SH-SY5Y (cell line): Measurements from ENCODE around the gene ROBO1.

ENCODE experiments used
- GATA2 ChIP-seq: IDR thresholded peaks from 2 replicates; pipeline ENCODE4 v1.6.1; 2011; ENCODE audit warnings: mild to moderate bottlenecking, low read depth, low read length
- GATA3 ChIP-seq: IDR thresholded peaks from 2 replicates; pipeline ENCODE4 v1.6.1; 2011; ENCODE audit warnings: low read depth, mild to moderate bottlenecking, low read length, moderate library complexity

DNA sequence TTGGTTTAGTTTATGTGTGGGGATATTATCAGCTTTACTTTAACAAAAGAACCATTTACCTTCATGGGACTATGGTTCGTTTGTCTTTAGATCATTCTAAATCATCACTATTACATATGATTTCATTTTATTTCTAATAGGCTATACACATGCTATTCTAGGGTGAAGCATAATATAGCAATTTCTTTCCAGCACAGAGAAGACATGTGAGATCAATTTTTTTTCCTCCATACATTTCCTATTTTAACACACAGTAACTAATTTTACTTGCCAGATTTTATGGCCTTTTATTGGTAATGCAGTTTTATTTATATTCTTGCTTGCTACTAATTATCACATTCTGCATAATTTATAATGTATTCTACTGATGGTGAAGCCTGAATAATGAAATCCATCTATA, 287.1 kb downstream of the ROBO1 start:
- TF ChIP-seq GATA3 (no peak), GATA2 (no peak)
